Hepatocyte (in vitro differentiated cells): ENCODE results near the gene ADGRV1. TPM values are rescaled to one million over a fixed set of nuclear protein-coding genes. Genes with fewer than 3 reads are reported as not detected.

Experiments used
- DNase-seq: peaks from one replicate; pipeline ENCODE4 v3.0.0-alpha.2; 2016; ENCODE audit warnings: low spot score
- H2AFZ ChIP-seq: fragments of 200-600 bp; sonication (generic); 2 replicates; pipeline ENCODE4 v1.6.0; 2016; ENCODE audit warnings: antibody characterized with exemption, mild to moderate bottlenecking
- H3K27ac ChIP-seq: fragments of 200-600 bp; sonication (generic); 2 replicates; pipeline ENCODE4 v1.5.1; 2016; ENCODE audit warnings: mild to moderate bottlenecking
- H3K27me3 ChIP-seq: fragments of 200-600 bp; sonication (generic); 2 replicates; pipeline ENCODE4 v1.6.1; 2016
- H3K36me3 ChIP-seq: fragments of 200-600 bp; sonication (generic); replicated peaks from 2 replicates; pipeline ENCODE4 v1.5.1; 2016; ENCODE audit warnings: low read depth; ENCODE audit not compliant: insufficient read depth
- H3K4me1 ChIP-seq: fragments of 200-600 bp; sonication (generic); 2 replicates; pipeline ENCODE4 v1.5.1; 2016; ENCODE audit warnings: mild to moderate bottlenecking, moderate library complexity; ENCODE audit not compliant: insufficient read depth
- H3K4me2 ChIP-seq: fragments of 200-600 bp; sonication (generic); 2 replicates; pipeline ENCODE4 v1.6.0; 2016
- H3K4me3 ChIP-seq: fragments of 200-600 bp; sonication (generic); 2 replicates; pipeline ENCODE4 v1.5.1; 2016; ENCODE audit warnings: mild to moderate bottlenecking
- H3K79me2 ChIP-seq: fragments of 200-600 bp; sonication (generic); 2 replicates; pipeline ENCODE4 v1.6.0; 2017; ENCODE audit warnings: mild to moderate bottlenecking
- H3K9me2 ChIP-seq: fragments of 200-600 bp; sonication (generic); replicated peaks from 2 replicates; pipeline ENCODE4 v1.6.0; 2017; ENCODE audit warnings: mild to moderate bottlenecking; ENCODE audit not compliant: insufficient read depth
- H3K9me3 ChIP-seq: fragments of 200-600 bp; sonication (generic); 2 replicates; pipeline ENCODE4 v1.5.1; 2016; ENCODE audit warnings: low read depth, mild to moderate bottlenecking
- H4K20me1 ChIP-seq: fragments of 200-600 bp; sonication (generic); 2 replicates; pipeline ENCODE4 v1.6.0; 2016; ENCODE audit warnings: mild to moderate bottlenecking; ENCODE audit not compliant: insufficient read depth, poor library complexity, severe bottlenecking
- EZH2 ChIP-seq: fragments of 200-600 bp; sonication (generic); IDR thresholded peaks from 2 replicates; pipeline ENCODE4 v1.6.1; 2016; ENCODE audit warnings: antibody characterized with exemption, mild to moderate bottlenecking, borderline replicate concordance
- EZH2phosphoT487 ChIP-seq: fragments of 200-600 bp; sonication (generic); IDR thresholded peaks from one replicate; pipeline ENCODE4 v1.6.1; 2018; ENCODE audit warnings: antibody characterized with exemption, mild to moderate bottlenecking, low read depth, moderate library complexity; ENCODE audit not compliant: unreplicated experiment, severe bottlenecking
- WGBS: methylation state at CpG from one replicate; pipeline ENCODE4 v1.1.6; 2016; ENCODE audit warnings: low lambda C conversion rate; ENCODE audit errors: missing lambda C conversion rate; 5-methylcytosine and 5-hydroxymethylcytosine counted together
- polyA plus RNA-seq: library from polyadenylated mRNA; unstranded; fragments of >200 nt; fragmentation: Nextera tagmentation; extraction: Ambion mirVana; gene quantifications from 2 replicates; pipeline ENCODE4 v1.2.1, GENCODE V29; 2016
- total RNA-seq: library from RNA; depleted of rRNA; stranded (reverse); fragments of >200 nt; gene quantifications from 2 replicates; pipeline ENCODE4 v1.2.3, GENCODE V29; 2014
- TF ChIP-seq, protein P1 (sequence below): fragments of 200-600 bp; sonication (generic); IDR thresholded peaks from 2 replicates; pipeline ENCODE4 v1.5.1; 2016; ENCODE audit warnings: antibody characterized with exemption, mild to moderate bottlenecking; ENCODE audit not compliant: poor library complexity

Gene ADGRV1
- total and polyA plus RNA-seq, 2 experiments from 2014 or later: 74.9 to 88.3 TPM

DNA sequence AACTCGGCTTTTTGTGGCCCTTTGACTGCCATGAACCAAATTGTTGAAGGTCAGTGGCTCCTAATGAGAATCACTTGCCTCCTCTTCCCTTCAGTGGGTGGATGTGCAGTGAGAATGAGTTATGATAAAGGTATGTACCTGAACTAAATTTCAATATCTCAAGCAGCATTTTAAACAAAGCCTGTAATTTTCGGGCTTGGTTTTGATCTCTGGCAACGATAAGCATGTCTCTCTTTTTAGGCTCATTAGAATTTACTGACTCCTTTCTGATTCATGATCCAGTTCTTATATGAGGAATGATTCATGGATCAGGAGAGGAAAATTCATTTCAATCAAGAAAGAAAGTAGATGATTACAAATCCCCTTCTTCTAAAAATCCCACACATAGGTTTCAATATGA lies 519.0 kb downstream of the ADGRV1 start:
- Histone ChIP-seq H3K9me3 (no peaks in the 10 kb centered on the region), H2AFZ (no peak overlapping the region), H3K9me2 (no peaks in the 10 kb centered on the region), H3K27ac (no peak overlapping the region), H3K4me2 (no peak overlapping the region), H3K36me3 (no peaks in the 10 kb centered on the region), H3K27me3 (no peaks in the 10 kb centered on the region), H3K79me2 (no peaks in the 10 kb centered on the region), H3K4me1 (no peaks in the 10 kb centered on the region), H3K4me3 (no peak overlapping the region), H4K20me1 (no peaks in the 10 kb centered on the region)
- WGBS: 96% methylated on average over 3 of the region's 3 CpGs
- TF ChIP-seq EZH2phosphoT487 (no peak), EZH2 (no peak)
- TF ChIP-seq, protein P1, sequence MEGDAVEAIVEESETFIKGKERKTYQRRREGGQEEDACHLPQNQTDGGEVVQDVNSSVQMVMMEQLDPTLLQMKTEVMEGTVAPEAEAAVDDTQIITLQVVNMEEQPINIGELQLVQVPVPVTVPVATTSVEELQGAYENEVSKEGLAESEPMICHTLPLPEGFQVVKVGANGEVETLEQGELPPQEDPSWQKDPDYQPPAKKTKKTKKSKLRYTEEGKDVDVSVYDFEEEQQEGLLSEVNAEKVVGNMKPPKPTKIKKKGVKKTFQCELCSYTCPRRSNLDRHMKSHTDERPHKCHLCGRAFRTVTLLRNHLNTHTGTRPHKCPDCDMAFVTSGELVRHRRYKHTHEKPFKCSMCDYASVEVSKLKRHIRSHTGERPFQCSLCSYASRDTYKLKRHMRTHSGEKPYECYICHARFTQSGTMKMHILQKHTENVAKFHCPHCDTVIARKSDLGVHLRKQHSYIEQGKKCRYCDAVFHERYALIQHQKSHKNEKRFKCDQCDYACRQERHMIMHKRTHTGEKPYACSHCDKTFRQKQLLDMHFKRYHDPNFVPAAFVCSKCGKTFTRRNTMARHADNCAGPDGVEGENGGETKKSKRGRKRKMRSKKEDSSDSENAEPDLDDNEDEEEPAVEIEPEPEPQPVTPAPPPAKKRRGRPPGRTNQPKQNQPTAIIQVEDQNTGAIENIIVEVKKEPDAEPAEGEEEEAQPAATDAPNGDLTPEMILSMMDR: no peak
- DNase-seq: no peak

- H2AFZ ChIP-seq: no peak overlapping the region
These were observed 520.4 kb downstream of the ADGRV1 start for GRCh38 chr5:91079037-91079436.

GRCh38 chr5:91089758-91090157 lies 531.2 kb downstream of the ADGRV1 start:
- Histone ChIP-seq H3K36me3 (no peaks in the 10 kb centered on the region), H3K9me3 (no peaks in the 10 kb centered on the region), H3K27me3 (no peaks in the 10 kb centered on the region), H4K20me1 (no peaks in the 10 kb centered on the region), H3K79me2 (no peaks in the 10 kb centered on the region), H3K4me1 (no peaks in the 10 kb centered on the region), H2AFZ (no peak overlapping the region), H3K4me2 (no peak overlapping the region), H3K9me2 (no peaks in the 10 kb centered on the region), H3K4me3 (no peak overlapping the region), H3K27ac (no peak overlapping the region)
- no peak for DNase-seq
- WGBS: 36% methylated on average over 1 of the region's 1 CpG
- TF ChIP-seq EZH2 (no peak), EZH2phosphoT487 (no peak)
- TF ChIP-seq, protein P1: no peak

More at GRCh38 chr5:91079037-91079436, 520.4 kb downstream of the ADGRV1 start:
- Histone ChIP-seq H3K9me2 (no peaks in the 10 kb centered on the region), H3K4me2 (no peak overlapping the region), H3K27me3 (no peaks in the 10 kb centered on the region), H3K79me2 (no peaks in the 10 kb centered on the region), H3K9me3 (no peaks in the 10 kb centered on the region), H3K36me3 (no peaks in the 10 kb centered on the region), H4K20me1 (no peaks in the 10 kb centered on the region), H3K27ac (no peak overlapping the region), H3K4me1 (no peaks in the 10 kb centered on the region), H3K4me3 (no peak overlapping the region)
- TF ChIP-seq EZH2: no peak
- no peak for TF ChIP-seq EZH2phosphoT487
- TF ChIP-seq, protein P1: no peak
- DNase-seq: no peak
- WGBS: 47% methylated on average over 2 of the region's 2 CpGs

GRCh38 chr5:91090995-91091394 lies 532.4 kb downstream of the ADGRV1 start:
- DNase-seq: no peak
- Histone ChIP-seq H3K36me3 (no peaks in the 10 kb centered on the region), H3K4me2 (no peak overlapping the region), H3K4me3 (no peak overlapping the region), H3K9me3 (no peaks in the 10 kb centered on the region), H2AFZ (no peak overlapping the region), H4K20me1 (no peaks in the 10 kb centered on the region), H3K27me3 (no peaks in the 10 kb centered on the region), H3K79me2 (no peaks in the 10 kb centered on the region), H3K27ac (no peak overlapping the region), H3K4me1 (no peaks in the 10 kb centered on the region), H3K9me2 (no peaks in the 10 kb centered on the region)
- TF ChIP-seq EZH2phosphoT487: no peak
- TF ChIP-seq EZH2: no peak
- TF ChIP-seq, protein P1: no peak
- 70% methylated on average over 1 of the region's 1 CpG for WGBS
